Adrenal gland (tissue), 12 donors: ENCODE data around the gene SEPTIN3. TPM values are rescaled to one million over a fixed set of nuclear protein-coding genes. Genes with fewer than 3 reads are reported as not detected.
A peak's percentile ranks its signal among the peaks of the same experiment; 100 is the strongest.

Experiments
- DNase-seq, 7 donors: peaks; one replicate each; pipeline ENCODE4 v3.0.0-alpha.2; 2019 to 2020
- H3K27ac ChIP-seq, 5 donors: fragments of 200-600 bp; sonication (generic) in 4 of 5; 1 replicate in 3 of 5; 2 replicates in 2 of 5; pipeline versions ENCODE4 v1.5.1 to v1.8.0; 2016 to 2020; ENCODE audit warnings: mild to moderate bottlenecking in 1 of 5
- H3K27me3 ChIP-seq: fragments of 200-600 bp; 2 replicates; pipeline ENCODE4 v1.8.0; 2021
- H3K36me3 ChIP-seq, 2 donors: fragments of 200-600 bp; replicated peaks in 1 of 2; 1 replicate in 1 of 2; 2 replicates in 1 of 2; pipeline versions ENCODE4 v1.5.1 to v1.8.0; 2018 to 2022
- H3K4me1 ChIP-seq, 2 donors: fragments of 200-600 bp; replicated peaks in 1 of 2; 1 replicate in 1 of 2; 2 replicates in 1 of 2; pipeline versions ENCODE4 v1.5.1 to v1.8.0; 2018 to 2021
- H3K4me3 ChIP-seq, 4 donors: fragments of 200-600 bp; sonication (generic) in 3 of 4; one replicate each; pipeline ENCODE4 v1.5.1; 2016 to 2018
- H3K9me3 ChIP-seq, 3 donors: fragments of 200-600 bp; sonication (generic) in 1 of 3; replicated peaks in 1 of 3; 1 replicate in 2 of 3; 2 replicates in 1 of 3; pipeline versions ENCODE4 v1.5.1 to v1.8.0; 2016 to 2021
- CTCF ChIP-seq, 6 experiments: fragments of 450-650 bp in 4 of 6; fragments of 200-600 bp in 2 of 6; sonication (generic) in 1 of 6; IDR thresholded peaks; 1 replicate in 5 of 6; 2 replicates in 1 of 6; pipeline versions ENCODE4 v1.5.1 to v1.8.0; 2016 to 2021; ENCODE audit warnings: antibody characterized with exemption in 6 of 6, mild to moderate bottlenecking in 2 of 6, moderate library complexity in 1 of 6
- POLR2A ChIP-seq, 2 donors: fragments of 450-650 bp; IDR thresholded peaks; one replicate each; pipeline ENCODE4 v1.6.1; 2017; ENCODE audit warnings: antibody characterized with exemption in 2 of 2, mild to moderate bottlenecking in 2 of 2, moderate library complexity in 1 of 2
- WGBS, 4 donors: extraction: QIAGEN DNeasy Blood & Tissue Kit in 2 of 4; methylation state at CpG; one replicate each; pipeline versions ENCODE4 v1.1.5 to v1.1.7; 2013 to 2017; 5-methylcytosine and 5-hydroxymethylcytosine counted together
- intact Hi-C, 2 donors: fragments of 100-400 bp; cut with DNase I; formaldehyde crosslinking; loops; one replicate each; pipeline versions ENCODE4 v1.14.1 to v1.15.0; 2022 to 2023
- polyA plus RNA-seq, 3 donors: library from polyadenylated mRNA; stranded (reverse); fragments of 200-250 nt in 2 of 3; fragments of 350-450 nt in 1 of 3; fragmentation: Illumina TruSeq in 1 of 3; extraction: RNeasy Lipid Tissue Mini Kit (QIAGEN cat#74804) in 1 of 3; gene quantifications; one replicate each; pipeline ENCODE4 v1.2.3, GENCODE V29; 2013 to 2014
- total RNA-seq, 9 donors: library from RNA; depleted of rRNA in 4 of 9; stranded (reverse); fragments of >200 nt in 4 of 9; fragments of 120-200 nt in 1 of 9; fragmentation: NEBNext Ultra II Directional in 1 of 9; extraction: Animal tissue kit (Norgen Biotek cat#: 25700) in 1 of 9; gene quantifications; one replicate each; pipeline versions ENCODE4 v1.1.0 to v1.2.4, GENCODE V29; 2013 to 2023
- donor health status: healthy with polysubstance abuse.
- donor health status: Bipolar disorder and iron deficiency.
- donor health status: DM: yes; HTN: yes; CAD: no.
- donor health status: DM: no; HTN: no; CAD: no.
- donor health status: DM: no; HTN: no; CAD: no.
- donor health status: DM: yes; HTN: yes; CAD: no.

SEPTIN3 gene
- total and polyA plus RNA-seq, 12 donors: 0.14 to 7.4 (median 2.1) TPM; not detected in 2

- H3K4me3 ChIP-seq: no peak overlapping the region
- intact Hi-C loops: loop anchor here in 1 of 2 donors (5.0 to 10.0 kb wide), 2 partner anchors 146 to 469 kb away; no protein-coding TSS in a partner anchor
- WGBS, 4 donors: 60 to 67% (median 66%) methylated on average over 8 to 9 of the region's 9 CpGs
- peak in 1 of 7 donors; percentile 53 for DNase-seq
- H3K36me3 ChIP-seq: no peaks in the 10 kb centered on the region
- H3K27me3 ChIP-seq: peaks cover 6% of the 10 kb centered on the region
- no peak for TF ChIP-seq CTCF (IDR thresholded peaks at IDR 0.05)
- no peak for TF ChIP-seq POLR2A (IDR thresholded peaks at IDR 0.05)
- no peaks in the 10 kb centered on the region for H3K4me1 ChIP-seq
- no peak overlapping the region for H3K27ac ChIP-seq
- no peaks in the 10 kb centered on the region for H3K9me3 ChIP-seq
These were observed 642 bp upstream of the SEPTIN3 start for GRCh38 chr22:41968601-41969000.

- TF ChIP-seq CTCF (IDR thresholded peaks at IDR 0.05): no peak
- no peak for TF ChIP-seq POLR2A (IDR thresholded peaks at IDR 0.05)
- DNase-seq: no peak
- Histone ChIP-seq H3K9me3 (no peaks in the 10 kb centered on the region), H3K27me3 (peaks cover 10% of the 10 kb centered on the region), H3K4me1 (no peaks in the 10 kb centered on the region), H3K27ac (no peak overlapping the region), H3K4me3 (no peak overlapping the region), H3K36me3 (no peaks in the 10 kb centered on the region)
- WGBS, 4 donors: 82 to 93% (median 90%) methylated on average over 2 of the region's 2 CpGs
- intact Hi-C loops: loop anchor here in 1 of 2 donors (10.0 kb wide), 1 partner anchor 464 kb away; the partner anchor contains the start of gene NFAM1
These were observed 1.4 kb downstream of the SEPTIN3 start for GRCh38 chr22:41970601-41971000.

GRCh38 chr22:41971431-41971830 lies 2.2 kb downstream of the SEPTIN3 start:
- intact Hi-C loops: loop anchor here in 1 of 2 donors (10.0 kb wide), 1 partner anchor 463 kb away; the partner anchor contains the start of gene NFAM1
- H3K27me3 ChIP-seq: peaks cover 18% of the 10 kb centered on the region

GRCh38 chr22:41974691-41975290 lies 5.5 kb downstream of the SEPTIN3 start:
- DNase-seq: no peak
- Histone ChIP-seq H3K27ac (no peak overlapping the region), H3K4me1 (no peaks in the 10 kb centered on the region), H3K4me3 (no peak overlapping the region), H3K9me3 (no peaks in the 10 kb centered on the region), H3K27me3 (peaks cover 23% of the 10 kb centered on the region), H3K36me3 (no peaks in the 10 kb centered on the region)
- TF ChIP-seq POLR2A (IDR thresholded peaks at IDR 0.05) (no peak), CTCF (IDR thresholded peaks at IDR 0.05) (no peak)
- intact Hi-C loops: loop anchor here in 1 of 2 donors (10.0 kb wide), 1 partner anchor 460 kb away; the partner anchor contains the start of gene NFAM1
- WGBS, 4 donors: 71 to 79% (median 75%) methylated on average over 10 of the region's 10 CpGs

More at GRCh38 chr22:41971431-41971830, 2.2 kb downstream of the SEPTIN3 start:
- DNase-seq: no peak
- WGBS, 4 donors: 78 to 91% (median 81%) methylated on average over 4 to 11 of the region's 11 CpGs; no CpG with 5 or more reads in 1 of the 4 donors
- Histone ChIP-seq H3K27ac (no peak overlapping the region), H3K36me3 (no peaks in the 10 kb centered on the region), H3K9me3 (no peaks in the 10 kb centered on the region), H3K4me3 (no peak overlapping the region), H3K4me1 (no peaks in the 10 kb centered on the region)
- no peak for TF ChIP-seq POLR2A (IDR thresholded peaks at IDR 0.05)
- TF ChIP-seq CTCF (IDR thresholded peaks at IDR 0.05): no peak
